GOT3 (cell line): Measurements from ENCODE around the gene FSTL3.
"Not testable (repeated sequence)": the region's sequence is repeated elsewhere in the genome, so short reads cannot be mapped to it uniquely, and the experiment has no call there.

Experiments
- DNase-seq: peaks from one replicate; lab custom pipeline; 2025; ENCODE audit warnings: mixed read lengths; lab: John Stamatoyannopoulos, UW

FSTL3 gene

GRCh38 chr19:661427-662196, 14.6 kb upstream of the FSTL3 start:
- no peak for DNase-seq

GRCh38 chr19:662207-662961, 13.8 kb upstream of the FSTL3 start:
- DNase-seq, result no peak

- DNase-seq, result peak; percentile 68
Observed at GRCh38 chr19:662962-663681, 13.1 kb upstream of the FSTL3 start, which contains the start of gene RNF126. Gene RNF126 (minus strand): TSS chr19:663214. CDS start chr19:663121, 93 bp downstream.

- no peak for DNase-seq
Observed at GRCh38 chr19:663682-664117, 12.5 kb upstream of the FSTL3 start.

- DNase-seq, result peak; percentile 36
Observed at GRCh38 chr19:664913-665443, 11.2 kb upstream of the FSTL3 start.

- DNase-seq, result not testable (repeated sequence)
Observed at GRCh38 chr19:666985-667573, 9.1 kb upstream of the FSTL3 start.

GRCh38 chr19:668675-669434, 7.3 kb upstream of the FSTL3 start:
- DNase-seq, result not testable (repeated sequence)

GRCh38 chr19:670609-671075, 5.5 kb upstream of the FSTL3 start:
- DNase-seq, result no peak

- DNase-seq, result no peak
Observed at GRCh38 chr19:674282-675151, 1.7 kb upstream of the FSTL3 start.

GRCh38 chr19:676007-676338, 219 bp upstream of the FSTL3 start:
- no peak for DNase-seq

GRCh38 chr19:677201-677600, 1.0 kb downstream of the FSTL3 start:
- no peak for DNase-seq

GRCh38 chr19:677601-678436, 1.6 kb downstream of the FSTL3 start:
- DNase-seq, result no peak

- no peak for DNase-seq
Observed at GRCh38 chr19:678791-679388, 2.7 kb downstream of the FSTL3 start.

GRCh38 chr19:679418-680286, 3.5 kb downstream of the FSTL3 start:
- DNase-seq, result no peak

GRCh38 chr19:680287-681028, 4.3 kb downstream of the FSTL3 start:
- DNase-seq, result peak; percentile 94

- DNase-seq, result no peak
Observed at GRCh38 chr19:681029-682019, 5.1 kb downstream of the FSTL3 start.
